Fibroblast of the aortic adventitia (primary cell): Measurements from ENCODE around the gene GCNT1. TPM values are rescaled to one million over a fixed set of nuclear protein-coding genes. Genes with fewer than 3 reads are reported as not detected.

Experiments
- DNase-seq: peaks from one replicate; pipeline ENCODE4 v3.0.0-alpha.2; 2010; ENCODE audit warnings: low read depth
- H3K4me3 ChIP-seq: 2 replicates; pipeline ENCODE4 v1.5.1; 2011; ENCODE audit warnings: low read depth, mild to moderate bottlenecking, control low read depth, low read length, moderate library complexity
- CTCF ChIP-seq: IDR thresholded peaks from 2 replicates; pipeline ENCODE4 v1.5.1; 2011; ENCODE audit warnings: mild to moderate bottlenecking, low read length, control low read depth, inconsistent platforms; ENCODE audit not compliant: insufficient read depth
- total RNA-seq: library from RNA; depleted of rRNA; stranded (reverse); fragments of >200 nt; gene quantifications from 2 replicates; pipeline ENCODE4 v1.2.3, GENCODE V29; 2012; ENCODE audit warnings: low replicate concordance

The GCNT1 gene
- total RNA-seq, 1 donor: 18.0 TPM

DNA sequence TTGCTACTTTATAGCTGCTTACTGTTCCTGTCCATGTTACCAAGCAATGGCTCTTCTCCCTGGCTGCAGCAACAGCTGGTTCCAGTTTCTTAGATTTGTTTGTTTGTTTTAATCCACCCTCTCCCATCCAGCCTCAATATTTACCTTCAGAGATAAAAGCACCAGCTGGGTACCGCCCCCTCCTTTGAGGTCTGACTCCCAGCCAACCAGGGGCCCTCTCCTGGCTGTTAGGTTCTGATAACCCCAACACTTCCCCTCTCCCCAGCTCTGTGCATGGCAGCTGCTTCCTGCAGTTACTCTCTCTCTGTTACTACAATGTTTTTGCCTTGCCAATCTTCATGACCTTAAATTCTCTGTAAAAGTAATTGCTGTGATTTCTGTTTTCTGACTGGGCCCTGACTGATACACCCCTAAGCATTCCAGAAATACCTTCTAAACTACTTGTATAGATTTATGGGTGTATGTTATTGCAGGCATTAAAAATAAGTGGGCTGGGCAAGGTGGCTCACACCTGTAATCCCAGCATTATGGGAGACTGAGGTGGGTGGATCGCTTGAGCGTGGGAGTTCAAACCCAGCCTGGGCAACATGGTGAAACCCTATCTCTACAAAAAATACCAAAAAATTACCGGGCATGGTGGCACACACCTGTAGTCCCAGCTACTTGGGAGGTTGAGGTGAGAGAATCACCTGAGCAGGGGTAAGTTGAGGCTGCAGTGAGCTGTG is 2.6 kb upstream of the GCNT1 start:
- peak; percentile 63 for DNase-seq
- H3K4me3 ChIP-seq: no peak overlapping the region
- no peak for TF ChIP-seq CTCF

GRCh38 chr9:76459694-76460635 is 983 bp downstream of the GCNT1 start:
- peak; percentile 69 for DNase-seq
- H3K4me3 ChIP-seq: peak overlapping the region; percentile 91
- peak; percentile 50 for TF ChIP-seq CTCF

- no peak for DNase-seq
- peak overlapping the region; percentile 41 for H3K4me3 ChIP-seq
- no peak for TF ChIP-seq CTCF
These were observed 3.1 kb downstream of the GCNT1 start for GRCh38 chr9:76462126-76462525.

DNA sequence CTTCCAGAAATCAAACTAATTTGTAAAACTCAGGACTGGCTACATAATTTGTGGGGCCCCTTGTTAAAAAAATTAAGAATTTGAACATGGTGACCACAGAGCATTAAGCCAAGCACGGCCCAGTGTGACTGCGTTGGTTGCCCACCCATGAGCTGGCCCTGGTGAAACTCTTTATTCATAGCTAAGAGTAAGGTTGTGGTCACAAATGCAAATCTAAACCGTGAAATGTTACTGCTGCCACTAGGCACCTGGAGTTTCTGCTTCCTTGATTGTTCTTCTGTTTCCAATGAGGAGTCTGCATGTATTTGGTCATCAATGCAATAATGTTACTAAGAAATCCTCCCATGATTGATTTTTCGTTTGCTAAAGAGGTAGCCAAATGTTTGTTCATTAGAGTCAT is 4.2 kb downstream of the GCNT1 start:
- H3K4me3 ChIP-seq: no peak overlapping the region
- DNase-seq: no peak
- TF ChIP-seq CTCF: no peak

DNA sequence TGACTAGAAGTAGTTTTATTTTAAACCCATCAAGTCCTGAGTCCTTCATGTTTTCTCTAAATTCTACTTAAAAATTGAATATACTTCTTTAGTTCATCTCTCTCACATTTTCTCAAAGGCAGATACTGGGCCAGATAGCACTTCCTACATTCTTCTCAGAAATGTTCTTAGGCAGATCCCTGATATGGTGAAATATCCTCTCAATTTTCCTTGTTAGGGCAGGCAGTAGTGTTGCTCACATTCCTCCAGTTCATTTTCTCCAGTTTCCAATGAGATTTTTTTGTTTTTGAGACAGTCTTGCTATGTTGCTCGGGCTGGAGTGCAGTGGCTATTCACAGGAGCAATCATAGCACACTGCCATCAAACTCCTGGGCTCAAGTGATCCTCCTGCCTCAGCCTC is 5.7 kb downstream of the GCNT1 start:
- peak; percentile 32 for DNase-seq
- TF ChIP-seq CTCF: no peak
- no peak overlapping the region for H3K4me3 ChIP-seq

GRCh38 chr9:76465442-76466298 is 6.7 kb downstream of the GCNT1 start:
- DNase-seq: no peak

More at GRCh38 chr9:76465442-76466298, 6.7 kb downstream of the GCNT1 start:
- H3K4me3 ChIP-seq: no peak overlapping the region
- no peak for TF ChIP-seq CTCF
